ENCODE data around the gene SPTBN1.
A peak's percentile ranks its signal among the peaks of the same experiment; 100 is the strongest.

The SPTBN1 gene

GRCh38 chr2:54466870-54467269 is 10.7 kb downstream of the SPTBN1 start:
- no peak for DNase-seq (ENCODE audit: low read depth)
- TF ChIP-seq CTCF (IDR thresholded peaks at IDR 0.05; ENCODE audit: insufficient read depth, low read depth, low read length, missing control alignments) = no peak
- no peak overlapping the region for H3K4me3 ChIP-seq (ENCODE audit: low read depth, low read length)

- H3K4me3 ChIP-seq (ENCODE audit: low read depth, low read length) = no peak overlapping the region
- no peak for TF ChIP-seq CTCF (IDR thresholded peaks at IDR 0.05; ENCODE audit: insufficient read depth, low read depth, low read length, missing control alignments)
- no peak for DNase-seq (ENCODE audit: low read depth)
Measured at GRCh38 chr2:54468673-54469072, 12.5 kb downstream of the SPTBN1 start.

GRCh38 chr2:54469484-54470053 is 13.4 kb downstream of the SPTBN1 start:
- TF ChIP-seq CTCF (IDR thresholded peaks at IDR 0.05; ENCODE audit: insufficient read depth, low read depth, low read length, missing control alignments) = no peak
- no peak for DNase-seq (ENCODE audit: low read depth)
- no peak overlapping the region for H3K4me3 ChIP-seq (ENCODE audit: low read depth, low read length)

GRCh38 chr2:54470266-54470938 is 14.3 kb downstream of the SPTBN1 start:
- no peak for TF ChIP-seq CTCF (IDR thresholded peaks at IDR 0.05; ENCODE audit: insufficient read depth, low read depth, low read length, missing control alignments)
- DNase-seq (ENCODE audit: low read depth) = no peak
- H3K4me3 ChIP-seq (ENCODE audit: low read depth, low read length) = no peak overlapping the region

GRCh38 chr2:54471221-54471711 is 15.1 kb downstream of the SPTBN1 start:
- no peak for TF ChIP-seq CTCF (IDR thresholded peaks at IDR 0.05; ENCODE audit: insufficient read depth, low read depth, low read length, missing control alignments)
- DNase-seq (ENCODE audit: low read depth) = peak; percentile 35
- no peak overlapping the region for H3K4me3 ChIP-seq (ENCODE audit: low read depth, low read length)

- no peak for TF ChIP-seq CTCF (IDR thresholded peaks at IDR 0.05; ENCODE audit: insufficient read depth, low read depth, low read length, missing control alignments)
- no peak overlapping the region for H3K4me3 ChIP-seq (ENCODE audit: low read depth, low read length)
- DNase-seq (ENCODE audit: low read depth) = no peak
Measured at GRCh38 chr2:54473851-54474250, 17.7 kb downstream of the SPTBN1 start.
